SK-N-SH treated with all-trans-retinoic acid at 6 μM for 48 hours (cell line): ENCODE results near the gene ESF1.

Experiments used
- ATAC-seq: fragments of 200-7000 bp; cut with Tn5 transposase; 3 replicates; pipeline ENCODE4 v1.9.1; 2020; ENCODE audit warnings: mild to moderate bottlenecking, moderate library complexity
- ARNTL ChIP-seq: fragments of 450-650 bp; formaldehyde crosslinking; IDR thresholded peaks from 2 replicates; pipeline ENCODE4 v1.5.0; 2020; ENCODE audit warnings: low read depth, mild to moderate bottlenecking, moderate library complexity, borderline replicate concordance
- BACH2 ChIP-seq: fragments of 250-450 bp; sonication (Bioruptor Pico); IDR thresholded peaks from 2 replicates; pipeline ENCODE4 v1.9.0; 2021; ENCODE audit warnings: mild to moderate bottlenecking, borderline replicate concordance
- CREB5 ChIP-seq: fragments of 250-450 bp; sonication (Bioruptor Pico); IDR thresholded peaks from 2 replicates; pipeline ENCODE4 v1.5.1; 2020; ENCODE audit warnings: low read depth, mild to moderate bottlenecking, moderate library complexity
- CSDC2 ChIP-seq: fragments of 250-450 bp; sonication (Bioruptor Pico); IDR thresholded peaks from 2 replicates; pipeline ENCODE4 v1.5.0; 2020; ENCODE audit warnings: mild to moderate bottlenecking, moderate library complexity
- CSRNP3 ChIP-seq: fragments of 250-450 bp; sonication (Bioruptor Pico); IDR thresholded peaks from 2 replicates; pipeline ENCODE4 v1.5.1; 2021; ENCODE audit warnings: mild to moderate bottlenecking, moderate library complexity
- ESRRG ChIP-seq: fragments of 250-450 bp; sonication (Bioruptor Pico); IDR thresholded peaks from 2 replicates; pipeline ENCODE4 v1.6.1; 2021; ENCODE audit warnings: mild to moderate bottlenecking
- ISL1 ChIP-seq: fragments of 250-450 bp; sonication (Bioruptor Pico); IDR thresholded peaks from 2 replicates; pipeline ENCODE4 v2.1.2; 2022; ENCODE audit warnings: mild to moderate bottlenecking, moderate library complexity
- OSR1 ChIP-seq: fragments of 250-450 bp; sonication (Bioruptor Pico); IDR thresholded peaks from 2 replicates; pipeline ENCODE4 v1.8.0; 2022; ENCODE audit warnings: moderate library complexity, mild to moderate bottlenecking, inconsistent platforms
- PATZ1 ChIP-seq: fragments of 250-450 bp; sonication (Bioruptor Pico); IDR thresholded peaks from 2 replicates; pipeline ENCODE4 v1.8.0; 2020; ENCODE audit warnings: mild to moderate bottlenecking, moderate library complexity, borderline replicate concordance
- POU6F1 ChIP-seq: fragments of 250-450 bp; sonication (Bioruptor Pico); IDR thresholded peaks from 2 replicates; pipeline ENCODE4 v1.8.0; 2021; ENCODE audit warnings: low read depth, mild to moderate bottlenecking, moderate library complexity, borderline replicate concordance
- PPARA ChIP-seq: fragments of 250-450 bp; sonication (Bioruptor Pico); IDR thresholded peaks from 2 replicates; pipeline ENCODE4 v1.5.0; 2020; ENCODE audit warnings: mild to moderate bottlenecking, borderline replicate concordance
- RARB ChIP-seq: fragments of 250-450 bp; sonication (Bioruptor Pico); IDR thresholded peaks from 2 replicates; pipeline ENCODE4 v1.8.0; 2021; ENCODE audit warnings: mild to moderate bottlenecking, moderate library complexity
- SNAI2 ChIP-seq: fragments of 250-450 bp; sonication (Bioruptor Pico); IDR thresholded peaks from 2 replicates; pipeline ENCODE4 v1.5.0; 2020; ENCODE audit warnings: mild to moderate bottlenecking, moderate library complexity
- TOX ChIP-seq: fragments of 250-450 bp; sonication (Bioruptor Pico); IDR thresholded peaks from 2 replicates; pipeline ENCODE4 v1.8.0; 2021; ENCODE audit warnings: mild to moderate bottlenecking, moderate library complexity, borderline replicate concordance
- TSHZ2 ChIP-seq: fragments of 250-450 bp; sonication (Bioruptor Pico); IDR thresholded peaks from 2 replicates; pipeline ENCODE4 v1.5.0; 2020; ENCODE audit warnings: mild to moderate bottlenecking, moderate library complexity
- ZC3H10 ChIP-seq: fragments of 250-450 bp; sonication (Bioruptor Pico); IDR thresholded peaks from 2 replicates; pipeline ENCODE4 v1.5.1; 2021; ENCODE audit warnings: mild to moderate bottlenecking, moderate library complexity
- ZNF565 ChIP-seq: fragments of 450-650 bp; formaldehyde crosslinking; conservative IDR thresholded peaks from 2 replicates; pipeline ENCODE4 v1.5.0; 2020; ENCODE audit warnings: low read depth, mild to moderate bottlenecking, moderate library complexity
- ZNF70 ChIP-seq: fragments of 450-650 bp; formaldehyde crosslinking; IDR thresholded peaks from 2 replicates; pipeline ENCODE4 v1.5.0; 2020; ENCODE audit warnings: mild to moderate bottlenecking, moderate library complexity
- ZNF8 ChIP-seq: fragments of 450-650 bp; formaldehyde crosslinking; IDR thresholded peaks from 2 replicates; pipeline ENCODE4 v1.5.0; 2020; ENCODE audit warnings: mild to moderate bottlenecking, moderate library complexity

Gene ESF1

GRCh38 chr20:13703265-13703664 lies 81.5 kb downstream of the ESF1 start (continued):
- no peak for TF ChIP-seq TSHZ2 (CRISPR knock-in tag)

- no peak for TF ChIP-seq CSDC2 (CRISPR knock-in tag)
- no peak for TF ChIP-seq OSR1
- no peak for TF ChIP-seq ZNF70 (CRISPR knock-in tag)
- no peak for TF ChIP-seq ZNF8 (CRISPR knock-in tag)
- TF ChIP-seq ESRRG (CRISPR knock-in tag), result no peak
- TF ChIP-seq ARNTL (CRISPR knock-in tag), result no peak
- TF ChIP-seq CREB5, result no peak
- TF ChIP-seq ISL1, result no peak
- TF ChIP-seq ZC3H10 (CRISPR knock-in tag), result no peak
- TF ChIP-seq PATZ1 (CRISPR knock-in tag), result no peak
- TF ChIP-seq BACH2 (CRISPR knock-in tag), result no peak
- no peak for TF ChIP-seq PPARA
- no peak for TF ChIP-seq SNAI2
- TF ChIP-seq ZNF565 (CRISPR knock-in tag), result no peak
- no peak for TF ChIP-seq TOX (CRISPR knock-in tag)
- no peak for ATAC-seq
These were observed 83.2 kb downstream of the ESF1 start for GRCh38 chr20:13701486-13701885.

GRCh38 chr20:13700761-13701160 lies 84.0 kb downstream of the ESF1 start:
- TF ChIP-seq RARB (CRISPR knock-in tag), result no peak
- TF ChIP-seq TOX (CRISPR knock-in tag), result no peak
- no peak for TF ChIP-seq POU6F1 (CRISPR knock-in tag)
- no peak for TF ChIP-seq ISL1
- TF ChIP-seq CSDC2 (CRISPR knock-in tag), result no peak
- no peak for ATAC-seq

- TF ChIP-seq POU6F1 (CRISPR knock-in tag) (no peak), ZNF565 (CRISPR knock-in tag) (no peak), CSDC2 (CRISPR knock-in tag) (no peak), BACH2 (CRISPR knock-in tag) (no peak), PATZ1 (CRISPR knock-in tag) (no peak), ISL1 (no peak), ESRRG (CRISPR knock-in tag) (no peak), CREB5 (no peak), OSR1 (no peak), ZNF8 (CRISPR knock-in tag) (no peak), ZNF70 (CRISPR knock-in tag) (no peak), RARB (CRISPR knock-in tag) (no peak), CSRNP3 (no peak), SNAI2 (no peak)
- no peak for ATAC-seq
These were observed 90.1 kb downstream of the ESF1 start for GRCh38 chr20:13694420-13695150.
